HUES64 (cell line): ENCODE measurements around the gene CD59. TPM values are rescaled to one million over a fixed set of nuclear protein-coding genes. Genes with fewer than 3 reads are reported as not detected.
A peak's percentile ranks its signal among the peaks of the same experiment; 100 is the strongest.

Experiments
- H3K27ac ChIP-seq: 2 replicates; pipeline ENCODE4 v1.7.0; 2013; ENCODE audit warnings: low read depth, low read length, inconsistent platforms
- H3K27me3 ChIP-seq: 2 replicates; pipeline ENCODE4 v1.6.1; 2013; ENCODE audit warnings: mild to moderate bottlenecking, low read length; ENCODE audit not compliant: insufficient read depth
- H3K36me3 ChIP-seq: 2 replicates; pipeline ENCODE4 v1.6.1; 2013; ENCODE audit warnings: mild to moderate bottlenecking, low read length; ENCODE audit not compliant: insufficient read depth
- H3K4me1 ChIP-seq: 2 replicates; pipeline ENCODE4 v1.6.1; 2013; ENCODE audit warnings: mild to moderate bottlenecking, low read length, moderate library complexity; ENCODE audit not compliant: insufficient read depth
- H3K4me3 ChIP-seq: 2 replicates; pipeline ENCODE4 v1.5.1; 2013; ENCODE audit warnings: mild to moderate bottlenecking, low read length, moderate library complexity
- H3K9ac ChIP-seq: 2 replicates; pipeline ENCODE4 v1.6.1; 2013; ENCODE audit warnings: mild to moderate bottlenecking, low read depth, low read length
- H3K9me3 ChIP-seq: 2 replicates; pipeline ENCODE4 v1.6.1; 2013; ENCODE audit warnings: low read depth, low read length; ENCODE audit not compliant: insufficient read depth
- WGBS: fragments of 150-250, 120-280 bp; methylation state at CpG from one replicate; pipeline ENCODE4 v1.1.7; 2013; ENCODE audit warnings: missing lambda C conversion rate; 5-methylcytosine and 5-hydroxymethylcytosine counted together
- polyA plus RNA-seq, 2 experiments: library from polyadenylated mRNA; stranded (reverse); fragments of 50-300 nt; gene quantifications; one replicate each; pipeline ENCODE4 v1.2.3, GENCODE V29; 2013

Gene CD59, protein sequence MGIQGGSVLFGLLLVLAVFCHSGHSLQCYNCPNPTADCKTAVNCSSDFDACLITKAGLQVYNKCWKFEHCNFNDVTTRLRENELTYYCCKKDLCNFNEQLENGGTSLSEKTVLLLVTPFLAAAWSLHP
- 47.2 TPM for polyA plus RNA-seq (2013, experiment 1 of 2)
- polyA plus RNA-seq (2013, experiment 2 of 2): 54.4 TPM

DNA sequence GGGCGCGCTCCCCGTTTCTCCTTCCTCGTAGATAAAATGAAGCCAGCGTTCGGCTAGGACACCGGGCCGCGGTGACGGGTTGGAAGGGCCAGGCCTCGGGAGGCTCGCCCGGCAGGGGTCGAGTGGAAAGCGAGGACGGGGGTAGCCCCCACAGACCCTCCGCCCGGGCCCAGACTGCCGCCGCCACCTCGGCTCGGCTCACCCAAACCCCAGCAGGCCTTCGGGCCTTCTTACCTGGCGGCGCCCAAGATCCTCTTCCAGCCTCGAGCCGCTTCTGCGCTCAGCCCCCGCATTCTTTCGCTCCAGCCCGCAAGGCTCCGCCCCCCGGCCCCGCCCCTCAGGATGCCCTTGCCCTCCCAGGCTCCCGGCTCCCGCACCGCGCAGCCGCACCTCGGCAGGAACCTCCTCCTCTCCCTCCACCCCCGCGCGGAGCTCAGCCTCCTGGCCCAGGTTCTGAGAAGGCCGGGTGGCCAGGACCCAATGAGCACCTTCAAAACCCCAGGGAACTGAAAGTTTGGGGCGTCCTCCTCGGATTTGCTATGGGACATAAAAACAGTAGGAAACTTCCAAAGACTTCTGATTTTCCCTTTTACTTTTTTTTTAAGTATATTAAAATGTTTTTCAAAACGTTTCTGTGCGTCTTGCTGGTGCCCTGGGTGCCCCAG, at the start of gene CD59:
Gene CD59 (minus strand): TSS at position 276 of the 665 bp plus-strand sequence. CDS start 13,978 bp downstream, outside the sequence.
- H3K27ac ChIP-seq: peak within 1 kb of the TSS; percentile 31; the same call in 1 of the 2 replicates
- 2% methylated on average over 48 of the region's 48 CpGs for WGBS
- H3K36me3 ChIP-seq: 0 out of 2 replicates have a peak, but pooled peaks cover 3% of the 10 kb centered on the region
- peaks cover 15% of the 10 kb centered on the region for H3K27me3 ChIP-seq
- peak within 1 kb of the TSS; percentile 67 for H3K9ac ChIP-seq
- peaks cover 8% of the 10 kb centered on the region for H3K4me1 ChIP-seq
- peak within 1 kb of the TSS; percentile 69 for H3K4me3 ChIP-seq
- H3K9me3 ChIP-seq: no peaks in the 10 kb centered on the region

DNA sequence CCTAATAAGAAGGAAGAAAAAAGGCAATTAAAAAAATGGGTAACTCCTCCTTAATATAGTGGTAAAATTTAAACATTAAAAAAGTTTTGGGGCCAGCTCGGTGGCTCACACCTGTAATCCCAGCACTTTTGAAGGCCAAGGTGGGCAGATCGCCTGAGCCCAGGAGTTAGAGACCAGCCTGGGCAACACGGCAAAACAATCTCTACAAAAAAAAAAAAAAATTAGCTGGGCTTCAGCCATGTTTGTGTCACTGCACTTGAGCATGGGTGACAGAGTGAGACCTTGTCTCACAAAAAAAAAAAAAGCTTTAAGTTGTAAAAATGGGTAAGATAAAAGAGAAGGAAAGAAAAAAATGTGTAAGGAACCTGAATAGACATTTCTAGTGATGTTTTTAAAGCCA, 49.4 kb upstream of the CD59 start:
- Histone ChIP-seq H3K27ac (no peak overlapping the region), H3K27me3 (no peaks in the 10 kb centered on the region), H3K9ac (no peak overlapping the region), H3K4me1 (no peaks in the 10 kb centered on the region), H3K36me3 (no peaks in the 10 kb centered on the region), H3K4me3 (no peak overlapping the region), H3K9me3 (no peaks in the 10 kb centered on the region)
- WGBS: 78% methylated on average over 2 of the region's 3 CpGs

DNA sequence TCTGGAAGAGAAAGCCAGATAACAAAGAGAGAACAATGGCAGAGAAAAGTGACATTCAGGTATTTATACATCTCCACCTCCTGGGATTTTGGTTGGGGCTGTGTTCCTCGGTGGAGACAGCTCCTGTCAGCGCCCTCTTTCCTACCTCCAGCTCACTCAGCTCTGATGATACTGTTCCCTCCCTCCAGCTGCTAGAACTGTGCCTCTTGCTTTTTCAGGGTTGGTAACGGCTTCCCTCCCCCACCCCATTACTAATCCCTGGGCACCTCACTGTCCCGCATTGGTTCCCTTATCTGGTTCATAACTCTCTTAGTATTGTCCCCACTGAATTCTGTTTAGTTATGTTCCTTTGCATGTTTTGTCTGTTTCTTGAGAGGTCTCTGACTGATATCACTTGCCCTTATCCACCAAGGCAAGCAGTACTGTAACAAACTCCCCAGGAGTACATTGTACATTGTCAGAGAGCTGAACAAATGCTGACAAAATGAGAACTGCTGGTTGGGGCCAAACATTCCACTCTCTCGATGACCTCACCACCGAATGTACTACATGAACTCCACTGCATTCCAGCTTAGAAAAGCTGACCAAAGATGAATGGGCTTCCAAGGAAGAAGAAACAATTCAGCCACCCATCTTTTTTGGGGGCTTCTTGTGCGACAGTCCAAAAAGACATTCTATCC, 43.8 kb upstream of the CD59 start:
- Histone ChIP-seq H3K27ac (no peak overlapping the region), H3K4me1 (peaks cover 34% of the 10 kb centered on the region), H3K36me3 (no peaks in the 10 kb centered on the region), H3K9me3 (no peaks in the 10 kb centered on the region), H3K27me3 (peaks cover 21% of the 10 kb centered on the region), H3K4me3 (no peak overlapping the region; the same call in 1 of the 2 replicates), H3K9ac (no peak overlapping the region)
- 63% methylated on average over 7 of the region's 7 CpGs for WGBS

GRCh38 chr11:33778675-33779074, 42.5 kb upstream of the CD59 start:
- Histone ChIP-seq H3K4me3 (no peak overlapping the region), H3K27ac (no peak overlapping the region), H3K9ac (no peak overlapping the region), H3K27me3 (peaks cover 26% of the 10 kb centered on the region), H3K9me3 (no peaks in the 10 kb centered on the region), H3K36me3 (no peaks in the 10 kb centered on the region), H3K4me1 (peaks cover 34% of the 10 kb centered on the region)
- 71% methylated on average over 5 of the region's 5 CpGs for WGBS

- Histone ChIP-seq H3K4me1 (peaks cover 38% of the 10 kb centered on the region), H3K27me3 (peaks cover 34% of the 10 kb centered on the region), H3K9ac (no peak overlapping the region), H3K36me3 (no peaks in the 10 kb centered on the region), H3K27ac (no peak overlapping the region), H3K4me3 (no peak overlapping the region), H3K9me3 (no peaks in the 10 kb centered on the region)
- WGBS: 81% methylated on average over 9 of the region's 9 CpGs
Observed at GRCh38 chr11:33777906-33778305, 41.7 kb upstream of the CD59 start.

DNA sequence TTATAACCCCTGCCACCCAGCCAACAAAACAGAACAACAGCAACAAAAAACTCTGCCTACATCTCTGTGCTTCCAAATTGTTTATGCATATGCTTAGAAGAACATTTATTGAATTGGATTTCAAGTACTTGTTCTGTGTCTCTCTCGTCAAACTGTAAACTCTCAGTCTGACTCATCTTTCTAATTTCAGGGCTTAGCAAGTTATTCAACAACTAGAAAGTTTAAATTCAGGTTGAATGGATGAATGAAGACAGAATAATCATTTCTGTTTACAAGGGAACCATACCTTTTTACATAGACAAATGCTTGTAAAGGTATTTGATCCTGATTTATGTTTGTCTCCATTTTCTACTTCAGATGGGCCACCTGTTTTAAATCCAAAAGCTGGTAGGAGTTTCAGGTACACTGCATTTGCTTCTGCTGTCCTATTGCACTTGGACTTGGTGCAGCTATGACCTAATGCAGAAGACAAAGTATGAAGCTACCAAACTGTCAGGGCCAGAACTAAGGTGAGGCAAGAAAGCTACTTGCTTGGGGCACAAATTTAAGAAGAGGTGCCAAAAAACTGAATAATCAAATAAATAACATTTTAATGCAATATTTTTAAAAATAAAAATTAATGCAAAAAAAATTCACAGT, 39.7 kb upstream of the CD59 start:
- no peak overlapping the region for H3K4me3 ChIP-seq
- no peaks in the 10 kb centered on the region for H3K9me3 ChIP-seq
- no peak overlapping the region for H3K27ac ChIP-seq
- H3K4me1 ChIP-seq: peaks cover 38% of the 10 kb centered on the region
- H3K27me3 ChIP-seq: peaks cover 40% of the 10 kb centered on the region
- WGBS: 86% methylated on average over 1 of the region's 1 CpG
- H3K36me3 ChIP-seq: no peaks in the 10 kb centered on the region
- no peak overlapping the region for H3K9ac ChIP-seq

DNA sequence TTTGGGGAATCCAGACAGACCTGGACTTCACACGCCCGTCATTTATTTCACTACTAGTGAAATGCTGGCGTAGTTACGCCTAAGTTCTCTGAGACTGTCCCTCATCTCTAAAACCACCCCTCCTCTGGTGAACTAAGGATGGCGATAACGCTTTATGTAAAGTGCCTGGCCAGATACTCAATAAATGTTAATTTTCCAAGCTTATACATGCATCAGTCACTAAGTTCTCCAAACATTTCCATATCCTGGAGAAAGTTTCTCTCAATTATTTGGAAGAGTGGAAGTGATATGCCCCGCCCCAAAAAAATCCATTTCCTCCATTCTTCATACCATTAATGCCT, 39.2 kb upstream of the CD59 start:
- 80% methylated on average over 6 of the region's 7 CpGs for WGBS
- Histone ChIP-seq H3K4me3 (peak overlapping the region; percentile 88; the same call in 1 of the 2 replicates), H3K4me1 (peaks cover 37% of the 10 kb centered on the region), H3K27me3 (peaks cover 40% of the 10 kb centered on the region), H3K9me3 (no peaks in the 10 kb centered on the region), H3K36me3 (no peaks in the 10 kb centered on the region), H3K27ac (no peak overlapping the region), H3K9ac (no peak overlapping the region)

DNA sequence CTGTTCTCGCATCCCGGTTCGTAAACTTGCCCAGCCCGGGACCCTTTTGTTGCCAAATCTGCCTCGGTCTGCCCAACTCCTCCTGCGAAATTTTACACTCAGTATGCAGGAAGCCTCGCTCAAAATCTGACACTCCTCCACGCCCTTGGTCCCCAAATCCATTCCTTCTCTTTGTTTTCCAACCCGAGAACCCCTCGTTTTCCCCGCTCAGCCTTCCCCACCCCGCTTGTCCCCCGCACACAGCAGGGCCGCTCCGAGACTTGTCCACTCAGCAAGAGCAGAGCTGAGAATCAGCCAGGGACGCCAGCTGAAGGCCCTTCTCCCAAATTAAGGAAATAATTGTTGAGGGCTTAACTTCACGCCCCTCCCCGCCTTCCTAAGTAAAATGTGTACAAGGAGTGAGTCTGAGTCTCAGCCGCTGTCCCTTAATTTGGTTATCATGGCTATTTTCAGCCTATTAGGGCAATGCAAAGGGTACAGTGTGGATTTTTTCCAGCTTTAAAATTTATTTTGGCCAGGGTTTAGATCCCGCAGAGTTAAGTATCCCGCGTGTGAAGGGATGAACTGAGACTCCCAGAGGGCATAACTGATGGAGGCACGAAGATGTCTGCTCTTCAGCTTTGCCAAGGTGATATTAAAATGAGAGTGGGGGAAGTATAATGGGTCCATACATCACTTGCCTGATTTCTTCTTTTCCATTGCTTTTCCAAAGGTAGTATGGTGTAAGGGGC, 38.7 kb upstream of the CD59 start:
- Histone ChIP-seq H3K4me1 (peaks cover 32% of the 10 kb centered on the region), H3K9ac (peak overlapping the region; percentile 77), H3K27me3 (peaks cover 40% of the 10 kb centered on the region), H3K27ac (no peak overlapping the region), H3K36me3 (no peaks in the 10 kb centered on the region), H3K4me3 (peak overlapping the region; percentile 88), H3K9me3 (no peaks in the 10 kb centered on the region)
- WGBS: 4% methylated on average over 23 of the region's 23 CpGs

DNA sequence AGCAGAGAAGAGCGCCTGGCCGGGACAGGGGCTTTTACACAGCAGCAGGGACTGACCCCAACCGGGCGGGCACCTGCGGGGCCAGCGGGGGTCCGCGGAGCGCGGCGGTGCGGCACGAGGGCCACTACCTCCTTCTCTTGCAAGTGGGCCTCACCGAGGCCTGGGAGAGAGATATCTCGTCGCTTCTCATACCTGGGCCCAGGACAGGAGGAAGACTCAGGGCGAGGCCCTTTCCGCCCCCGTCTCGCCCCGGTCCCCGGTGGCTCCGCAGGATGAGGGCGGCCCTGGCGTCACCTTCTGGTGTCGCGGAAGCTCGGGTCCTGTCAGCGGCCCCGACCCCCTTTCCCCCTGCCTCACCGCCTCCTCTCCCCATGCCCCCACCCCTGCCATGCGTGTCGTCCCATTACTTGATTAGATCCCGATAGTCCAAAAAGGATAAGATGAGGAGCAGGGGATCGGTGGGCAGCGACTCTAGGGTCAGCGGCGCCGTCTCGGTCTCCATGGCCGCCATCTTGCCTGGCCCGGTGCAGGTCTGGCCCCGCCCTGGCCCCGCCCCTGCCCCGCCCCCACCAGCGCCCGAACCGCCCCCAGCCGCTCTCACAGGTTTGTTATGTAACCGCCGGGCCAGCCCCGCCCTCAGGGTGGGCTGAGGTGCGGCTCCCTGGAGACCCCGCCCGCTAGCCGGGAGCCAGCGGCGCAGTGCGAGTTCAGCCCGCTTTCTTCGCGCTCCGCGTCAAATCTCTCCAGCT, 37.9 kb upstream of the CD59 start, which contains the start of gene FBXO3:
Gene FBXO3 (minus strand): TSS at position 534 of the 749 bp plus-strand sequence. CDS start 23 bp downstream, at position 511.
- H3K27me3 ChIP-seq: peaks cover 40% of the 10 kb centered on the region

GRCh38 chr11:33773404-33773986, 37.3 kb upstream of the CD59 start:
- Histone ChIP-seq H3K27ac (no peak overlapping the region), H3K4me3 (peak overlapping the region; percentile 88), H3K27me3 (peaks cover 40% of the 10 kb centered on the region), H3K9me3 (no peaks in the 10 kb centered on the region), H3K9ac (peak overlapping the region; percentile 66), H3K4me1 (peaks cover 18% of the 10 kb centered on the region), H3K36me3 (peaks cover 4% of the 10 kb centered on the region)
- 7% methylated on average over 22 of the region's 22 CpGs for WGBS

More for the DNA sequence above, 37.9 kb upstream of the CD59 start, which contains the start of gene FBXO3:
- H3K27ac ChIP-seq: no peak within 1 kb of the TSS
- peak within 1 kb of the TSS; percentile 77 for H3K9ac ChIP-seq
- H3K36me3 ChIP-seq: no peaks in the 10 kb centered on the region
- WGBS: under 1% methylated on average over 64 of the region's 64 CpGs
- peaks cover 24% of the 10 kb centered on the region for H3K4me1 ChIP-seq
- peak within 1 kb of the TSS; percentile 88 for H3K4me3 ChIP-seq
- no peaks in the 10 kb centered on the region for H3K9me3 ChIP-seq
